ENCODE measurements around the gene TCHP.

TCHP gene

DNA sequence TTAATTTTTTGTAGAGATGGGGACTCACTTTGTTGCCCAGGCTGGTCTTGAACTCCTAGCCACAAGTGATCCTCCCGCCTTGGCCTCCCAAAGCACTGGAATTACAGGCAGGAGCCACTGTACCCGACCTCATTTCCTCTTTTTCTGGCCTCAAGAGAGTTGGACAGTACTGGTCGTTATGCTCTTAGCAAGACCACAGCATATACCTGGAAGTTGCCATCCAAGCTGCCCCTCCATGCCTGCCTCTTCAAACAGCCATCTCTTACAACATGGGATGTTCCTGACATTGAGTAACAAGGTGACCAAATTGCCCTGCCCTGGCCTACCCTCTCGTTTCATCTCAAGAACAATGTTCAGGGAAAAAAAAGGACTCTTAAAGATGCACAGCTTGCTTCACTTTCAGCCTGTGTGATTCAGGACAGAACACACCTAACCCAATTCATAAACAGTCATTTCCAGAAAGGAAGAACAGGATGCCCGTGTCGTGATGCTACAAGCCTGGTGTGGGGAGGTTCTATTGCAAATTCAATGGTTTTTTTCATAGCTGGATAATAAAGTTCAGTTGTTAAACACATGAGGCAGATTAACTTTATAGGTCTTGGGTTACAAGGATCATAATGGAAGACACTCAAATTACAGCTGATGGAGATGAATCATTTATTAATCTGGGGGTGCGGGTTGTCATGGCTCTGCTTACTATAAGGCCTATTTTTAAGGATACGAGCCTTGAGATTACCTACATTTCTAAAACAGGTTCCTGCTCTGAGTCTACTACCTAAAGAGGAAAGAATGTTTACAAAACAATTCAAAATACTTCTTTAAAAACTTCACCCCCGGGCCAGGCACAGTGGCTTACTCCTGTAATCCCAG lies 31.7 kb upstream of the TCHP start:
- no peak overlapping the region for H3K27ac ChIP-seq (ENCODE audit: low read length)
- H3K36me3 ChIP-seq (ENCODE audit: control insufficient read depth, low read depth, low read length): no peaks in the 10 kb centered on the region
- H3K4me1 ChIP-seq (ENCODE audit: control insufficient read depth, low read depth, low read length): no peaks in the 10 kb centered on the region
- H3K9me3 ChIP-seq (ENCODE audit: control insufficient read depth, low read depth, low read length): no peaks in the 10 kb centered on the region
- H3K9ac ChIP-seq (ENCODE audit: low read length): no peak overlapping the region
- H3K27me3 ChIP-seq (ENCODE audit: control insufficient read depth, insufficient read depth, low read length): no peaks in the 10 kb centered on the region
- no peak overlapping the region for H3K4me3 ChIP-seq (ENCODE audit: low read length)

DNA sequence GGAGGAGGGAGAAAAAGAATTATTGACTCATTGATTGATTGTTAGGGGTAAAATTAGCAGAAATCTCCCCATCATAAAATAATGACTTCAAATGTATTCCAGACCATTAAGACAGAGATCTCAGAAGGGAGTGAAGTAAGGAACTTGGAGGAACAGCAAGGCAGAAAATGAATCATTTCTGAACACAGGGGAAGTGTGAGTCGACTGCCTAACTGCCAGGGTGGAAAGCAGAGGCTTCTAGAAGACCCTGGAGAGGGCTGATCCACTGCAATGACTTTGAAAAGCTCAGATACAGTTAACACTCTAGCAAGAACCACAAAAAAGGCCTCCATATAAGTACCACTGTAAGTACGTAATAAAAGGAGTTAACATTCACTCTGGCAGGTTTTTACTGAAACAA lies 29.4 kb upstream of the TCHP start:
- Histone ChIP-seq H3K27ac (ENCODE audit: low read length) (no peak overlapping the region), H3K36me3 (ENCODE audit: control insufficient read depth, low read depth, low read length) (no peaks in the 10 kb centered on the region), H3K4me3 (ENCODE audit: low read length) (no peak overlapping the region), H3K9ac (ENCODE audit: low read length) (no peak overlapping the region), H3K4me1 (ENCODE audit: control insufficient read depth, low read depth, low read length) (no peaks in the 10 kb centered on the region), H3K9me3 (ENCODE audit: control insufficient read depth, low read depth, low read length) (no peaks in the 10 kb centered on the region), H3K27me3 (ENCODE audit: control insufficient read depth, insufficient read depth, low read length) (no peaks in the 10 kb centered on the region)

DNA sequence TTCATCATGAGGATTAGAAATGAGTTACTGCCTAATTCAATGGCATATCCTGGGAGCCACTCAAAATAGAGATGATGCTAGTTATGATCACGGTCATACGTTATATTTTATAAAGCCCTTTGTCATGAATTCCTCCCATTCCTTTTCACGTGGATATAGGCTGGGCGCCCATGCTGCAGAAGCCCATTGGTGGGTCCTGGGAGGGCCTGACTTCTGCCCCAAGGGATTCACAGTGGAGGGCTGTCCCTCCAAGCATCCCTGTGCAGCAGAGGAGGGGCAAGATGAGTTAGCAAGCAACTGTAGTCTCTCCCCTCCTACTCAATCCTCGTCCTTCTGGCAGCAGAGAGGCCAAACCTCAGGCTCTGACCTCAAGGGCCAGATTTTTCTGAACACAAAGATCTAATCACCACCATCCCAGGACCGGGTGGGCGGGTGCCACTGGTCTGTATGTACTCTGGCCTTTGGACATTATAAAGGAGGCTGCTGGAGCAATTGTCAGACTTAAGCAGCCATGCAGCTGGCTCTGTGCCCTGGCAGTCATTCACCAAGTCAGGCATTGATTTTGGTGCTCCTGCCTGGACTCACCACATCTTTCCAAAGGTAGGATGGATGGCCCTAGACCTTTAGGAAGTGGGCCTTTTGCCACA lies 28.3 kb upstream of the TCHP start:
- Histone ChIP-seq H3K27ac (ENCODE audit: low read length) (no peak overlapping the region), H3K27me3 (ENCODE audit: control insufficient read depth, insufficient read depth, low read length) (no peaks in the 10 kb centered on the region), H3K9me3 (ENCODE audit: control insufficient read depth, low read depth, low read length) (no peaks in the 10 kb centered on the region), H3K4me3 (ENCODE audit: low read length) (no peak overlapping the region), H3K9ac (ENCODE audit: low read length) (no peak overlapping the region), H3K36me3 (ENCODE audit: control insufficient read depth, low read depth, low read length) (no peaks in the 10 kb centered on the region), H3K4me1 (ENCODE audit: control insufficient read depth, low read depth, low read length) (no peaks in the 10 kb centered on the region)

DNA sequence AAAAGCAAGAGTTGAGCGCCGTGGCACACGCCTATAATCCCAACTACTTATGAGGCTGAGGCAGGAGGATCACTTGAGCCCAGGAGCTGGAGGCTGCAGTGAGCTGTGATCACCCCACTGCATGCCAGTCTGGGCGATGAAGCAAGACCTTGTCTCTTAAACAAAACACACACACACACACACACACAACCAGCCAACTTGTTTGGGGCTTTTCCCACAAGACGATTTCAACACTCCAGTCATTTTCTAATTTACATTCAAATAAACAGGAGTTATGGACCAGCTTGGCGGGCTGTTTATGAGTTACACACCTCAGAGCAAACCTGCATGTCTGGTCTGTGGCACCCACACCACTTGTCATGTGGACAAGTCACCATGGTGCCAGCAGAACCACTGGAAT lies 26.4 kb upstream of the TCHP start:
- Histone ChIP-seq H3K9ac (ENCODE audit: low read length) (no peak overlapping the region), H3K36me3 (ENCODE audit: control insufficient read depth, low read depth, low read length) (no peaks in the 10 kb centered on the region), H3K27ac (ENCODE audit: low read length) (no peak overlapping the region), H3K9me3 (ENCODE audit: control insufficient read depth, low read depth, low read length) (no peaks in the 10 kb centered on the region), H3K4me3 (ENCODE audit: low read length) (no peak overlapping the region), H3K4me1 (ENCODE audit: control insufficient read depth, low read depth, low read length) (peaks cover 3% of the 10 kb centered on the region), H3K27me3 (ENCODE audit: control insufficient read depth, insufficient read depth, low read length) (no peaks in the 10 kb centered on the region)

DNA sequence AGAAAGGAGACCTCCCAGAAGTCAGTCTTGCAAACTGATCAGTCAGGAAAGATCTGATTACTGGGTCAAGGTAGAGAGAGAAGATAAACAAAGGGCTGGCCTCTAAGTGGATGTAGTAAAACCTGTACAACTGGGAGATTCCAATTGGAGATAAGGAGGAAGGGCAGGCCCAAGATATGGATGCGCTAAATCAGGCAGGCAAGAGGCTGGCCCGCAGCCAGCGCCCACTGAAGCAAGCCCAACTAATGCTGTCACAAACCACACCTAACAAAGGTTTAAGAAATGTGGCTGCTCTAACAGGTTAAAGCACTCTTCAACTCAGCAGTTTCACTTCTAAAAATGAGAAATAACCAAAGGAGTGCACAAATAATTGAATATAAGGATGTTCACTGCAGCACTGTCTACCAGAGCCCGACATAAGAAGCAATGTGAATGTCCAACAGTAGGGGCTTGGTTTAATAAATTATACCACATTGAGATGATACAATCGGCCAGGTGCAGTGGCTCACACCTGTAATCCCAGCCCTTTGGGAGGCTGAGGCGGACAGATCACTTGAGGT lies 24.4 kb upstream of the TCHP start:
- no peak overlapping the region for H3K4me3 ChIP-seq (ENCODE audit: low read length)
- no peaks in the 10 kb centered on the region for H3K9me3 ChIP-seq (ENCODE audit: control insufficient read depth, low read depth, low read length)
- H3K27ac ChIP-seq (ENCODE audit: low read length): no peak overlapping the region
- no peaks in the 10 kb centered on the region for H3K36me3 ChIP-seq (ENCODE audit: control insufficient read depth, low read depth, low read length)
- peaks cover 8% of the 10 kb centered on the region for H3K27me3 ChIP-seq (ENCODE audit: control insufficient read depth, insufficient read depth, low read length)
- H3K9ac ChIP-seq (ENCODE audit: low read length): no peak overlapping the region
- H3K4me1 ChIP-seq (ENCODE audit: control insufficient read depth, low read depth, low read length): peaks cover 8% of the 10 kb centered on the region

DNA sequence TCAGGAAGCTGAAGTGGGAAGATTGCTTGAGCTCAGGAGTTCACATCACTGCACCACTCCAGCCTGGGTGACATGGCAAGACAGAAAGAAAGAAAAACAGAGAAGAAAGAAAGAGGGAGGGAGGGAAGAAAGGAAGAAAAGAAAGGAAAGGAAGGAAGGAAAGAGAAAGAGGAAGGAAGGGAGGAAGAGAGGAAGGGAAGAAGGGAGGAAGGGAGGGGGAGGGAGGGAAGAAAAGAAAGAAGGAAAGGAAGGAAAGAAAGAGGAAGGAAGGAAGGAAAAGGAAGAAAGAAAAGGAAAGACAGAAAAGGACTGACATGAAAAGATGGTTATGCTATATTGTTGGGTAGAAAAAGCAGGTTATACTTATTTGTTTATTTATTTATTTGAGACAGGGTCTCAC lies 23.7 kb upstream of the TCHP start:
- no peaks in the 10 kb centered on the region for H3K36me3 ChIP-seq (ENCODE audit: control insufficient read depth, low read depth, low read length)
- H3K4me1 ChIP-seq (ENCODE audit: control insufficient read depth, low read depth, low read length): peaks cover 15% of the 10 kb centered on the region
- no peak overlapping the region for H3K9ac ChIP-seq (ENCODE audit: low read length)
- no peaks in the 10 kb centered on the region for H3K9me3 ChIP-seq (ENCODE audit: control insufficient read depth, low read depth, low read length)
- no peak overlapping the region for H3K27ac ChIP-seq (ENCODE audit: low read length)
- peaks cover 8% of the 10 kb centered on the region for H3K27me3 ChIP-seq (ENCODE audit: control insufficient read depth, insufficient read depth, low read length)
- no peak overlapping the region for H3K4me3 ChIP-seq (ENCODE audit: low read length)

DNA sequence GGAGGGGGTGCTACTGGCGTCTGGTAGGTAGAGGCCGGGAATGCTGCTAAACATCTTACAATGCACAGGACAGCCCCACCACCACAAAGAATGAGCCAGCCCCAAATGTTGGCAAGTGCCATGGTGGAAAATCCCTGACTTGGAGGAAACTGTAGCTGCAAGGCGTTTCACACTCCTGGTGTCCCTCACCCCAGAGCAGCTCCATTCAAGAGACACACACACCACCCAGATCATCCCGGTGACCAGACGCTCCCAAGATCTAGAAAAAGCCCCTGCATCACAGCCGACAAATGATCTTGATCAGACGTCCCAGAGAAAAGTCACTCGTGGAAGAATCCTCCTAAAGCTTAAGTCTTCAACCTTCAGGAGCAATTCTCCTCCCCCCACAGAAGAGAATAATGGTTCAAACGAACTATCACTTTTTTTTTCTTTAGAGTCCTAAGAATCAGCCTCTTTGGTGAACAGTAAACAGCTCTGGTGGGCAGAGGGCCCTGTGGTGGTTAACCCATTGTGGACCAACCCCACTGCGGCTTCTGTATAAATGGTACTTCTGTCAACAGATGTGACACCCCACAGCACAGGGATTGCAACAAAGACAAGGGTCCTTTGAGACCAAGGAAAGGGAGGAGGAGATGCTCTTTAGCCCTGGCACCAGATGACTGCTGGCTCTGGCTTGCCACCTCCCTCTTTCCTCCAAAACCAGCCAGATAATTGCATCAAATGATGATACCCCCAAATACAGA lies 22.4 kb upstream of the TCHP start:
- no peak overlapping the region for H3K4me3 ChIP-seq (ENCODE audit: low read length)
- H3K27me3 ChIP-seq (ENCODE audit: control insufficient read depth, insufficient read depth, low read length): peaks cover 8% of the 10 kb centered on the region
- no peak overlapping the region for H3K9ac ChIP-seq (ENCODE audit: low read length)
- no peaks in the 10 kb centered on the region for H3K9me3 ChIP-seq (ENCODE audit: control insufficient read depth, low read depth, low read length)
- no peak overlapping the region for H3K27ac ChIP-seq (ENCODE audit: low read length)
- peaks cover 21% of the 10 kb centered on the region for H3K4me1 ChIP-seq (ENCODE audit: control insufficient read depth, low read depth, low read length)
- H3K36me3 ChIP-seq (ENCODE audit: control insufficient read depth, low read depth, low read length): no peaks in the 10 kb centered on the region

DNA sequence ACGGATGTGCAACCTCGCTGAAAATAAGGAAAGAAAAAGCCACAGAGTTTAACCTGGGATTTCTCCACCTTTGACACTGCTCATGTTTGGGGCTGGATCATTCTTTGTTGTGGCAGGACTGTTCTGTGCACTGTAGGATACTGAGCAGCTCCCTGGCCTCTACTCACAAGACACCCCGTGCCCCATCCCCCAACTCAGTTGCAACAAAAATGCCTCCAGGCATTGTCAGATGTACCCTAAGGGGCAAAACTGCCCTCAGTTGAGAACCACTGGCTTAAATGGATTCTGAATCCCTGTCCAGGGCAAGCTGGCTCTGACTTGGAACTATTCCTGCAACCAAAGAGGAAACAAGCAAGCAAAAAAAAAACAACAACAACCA lies 21.8 kb upstream of the TCHP start:
- Histone ChIP-seq H3K27me3 (ENCODE audit: control insufficient read depth, insufficient read depth, low read length) (peaks cover 8% of the 10 kb centered on the region), H3K27ac (ENCODE audit: low read length) (no peak overlapping the region), H3K9ac (ENCODE audit: low read length) (no peak overlapping the region), H3K4me1 (ENCODE audit: control insufficient read depth, low read depth, low read length) (peaks cover 21% of the 10 kb centered on the region), H3K36me3 (ENCODE audit: control insufficient read depth, low read depth, low read length) (no peaks in the 10 kb centered on the region), H3K4me3 (ENCODE audit: low read length) (no peak overlapping the region), H3K9me3 (ENCODE audit: control insufficient read depth, low read depth, low read length) (no peaks in the 10 kb centered on the region)

DNA sequence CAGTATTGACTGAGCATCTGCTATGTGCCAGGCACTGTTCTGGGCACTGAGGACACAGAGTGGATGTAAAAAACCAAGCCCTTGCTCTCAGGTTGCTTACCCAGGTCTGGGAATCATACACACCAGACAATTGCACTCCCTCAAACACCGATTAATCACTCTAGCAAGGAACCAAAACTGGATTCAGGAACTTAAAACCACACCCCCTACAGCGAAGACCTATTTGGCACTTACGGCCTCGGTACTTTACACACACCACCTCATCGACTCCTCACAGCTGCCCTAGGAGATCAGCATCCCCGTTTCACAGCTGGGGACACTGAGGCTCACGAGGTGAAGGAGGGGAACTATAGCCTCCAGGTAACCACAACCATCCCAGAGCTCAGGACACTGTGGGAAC lies 21.3 kb upstream of the TCHP start:
- Histone ChIP-seq H3K9ac (ENCODE audit: low read length) (no peak overlapping the region), H3K27ac (ENCODE audit: low read length) (no peak overlapping the region), H3K36me3 (ENCODE audit: control insufficient read depth, low read depth, low read length) (no peaks in the 10 kb centered on the region), H3K27me3 (ENCODE audit: control insufficient read depth, insufficient read depth, low read length) (peaks cover 8% of the 10 kb centered on the region), H3K9me3 (ENCODE audit: control insufficient read depth, low read depth, low read length) (no peaks in the 10 kb centered on the region), H3K4me3 (ENCODE audit: low read length) (peak overlapping the region; percentile 89), H3K4me1 (ENCODE audit: control insufficient read depth, low read depth, low read length) (peaks cover 21% of the 10 kb centered on the region)

DNA sequence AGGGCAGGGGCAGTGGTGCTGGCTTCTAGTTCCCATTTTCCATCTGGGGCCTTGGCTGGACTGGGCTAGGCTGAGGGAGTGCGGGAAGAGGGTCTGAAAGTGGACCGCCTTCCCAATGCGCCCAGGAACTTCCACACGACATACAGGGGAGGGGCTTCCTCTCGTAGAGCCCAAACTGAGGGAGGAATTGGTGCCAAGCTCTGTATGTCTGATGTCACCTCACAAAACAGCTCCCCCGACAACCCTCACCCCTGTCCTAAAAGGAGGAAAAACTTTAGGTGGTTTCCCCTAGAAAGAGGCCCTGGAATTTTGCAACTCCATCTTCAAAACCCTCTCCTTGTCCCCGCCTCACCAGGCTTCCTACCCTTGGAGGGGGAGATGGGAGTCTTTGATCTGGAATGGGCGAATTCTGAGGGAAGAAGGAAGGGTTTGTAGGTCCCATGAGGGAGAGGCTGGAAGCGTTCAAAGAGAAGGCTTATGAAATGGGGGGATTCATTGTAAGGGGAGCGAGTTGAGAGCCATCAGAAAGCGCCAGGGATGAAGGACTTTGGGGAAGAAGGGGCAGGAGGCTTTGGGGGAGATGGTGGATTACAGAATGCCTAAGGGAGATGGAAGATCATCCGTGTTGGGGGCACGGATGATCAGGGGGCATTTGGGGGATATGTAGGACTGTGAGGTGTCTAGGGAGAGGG lies 20.6 kb upstream of the TCHP start:
- Histone ChIP-seq H3K4me1 (ENCODE audit: control insufficient read depth, low read depth, low read length) (peaks cover 21% of the 10 kb centered on the region), H3K27ac (ENCODE audit: low read length) (no peak overlapping the region), H3K9ac (ENCODE audit: low read length) (peak overlapping the region; percentile 47), H3K4me3 (ENCODE audit: low read length) (peak overlapping the region; percentile 89), H3K9me3 (ENCODE audit: control insufficient read depth, low read depth, low read length) (no peaks in the 10 kb centered on the region), H3K36me3 (ENCODE audit: control insufficient read depth, low read depth, low read length) (no peaks in the 10 kb centered on the region), H3K27me3 (ENCODE audit: control insufficient read depth, insufficient read depth, low read length) (peaks cover 8% of the 10 kb centered on the region)
